T-helper 2 cell treated with Interferon-gamma antibody and Interleukin-4, amounts not matched to agents 100 ng/mL and 5 ng/mL, for 36 hours (primary cell): ENCODE data around the gene NAPA. TPM values are rescaled to one million over a fixed set of nuclear protein-coding genes. Genes with fewer than 3 reads are reported as not detected.

Experiments
- intact Hi-C: fragments of 100-400 bp; cut with micrococcal nuclease; formaldehyde crosslinking; loops from one replicate; pipeline ENCODE4 v1.15.1; 2023
- total RNA-seq: library from RNA; stranded (reverse); gene quantifications from 2 replicates; pipeline ENCODE4 v1.2.3, GENCODE V29; 2022

The NAPA gene
- total RNA-seq, 1 donor from 2014 or later: 89.2 TPM

- intact Hi-C loops: no loop called here
Measured at GRCh38 chr19:47503130-47503825, 11.6 kb downstream of the NAPA start.

DNA sequence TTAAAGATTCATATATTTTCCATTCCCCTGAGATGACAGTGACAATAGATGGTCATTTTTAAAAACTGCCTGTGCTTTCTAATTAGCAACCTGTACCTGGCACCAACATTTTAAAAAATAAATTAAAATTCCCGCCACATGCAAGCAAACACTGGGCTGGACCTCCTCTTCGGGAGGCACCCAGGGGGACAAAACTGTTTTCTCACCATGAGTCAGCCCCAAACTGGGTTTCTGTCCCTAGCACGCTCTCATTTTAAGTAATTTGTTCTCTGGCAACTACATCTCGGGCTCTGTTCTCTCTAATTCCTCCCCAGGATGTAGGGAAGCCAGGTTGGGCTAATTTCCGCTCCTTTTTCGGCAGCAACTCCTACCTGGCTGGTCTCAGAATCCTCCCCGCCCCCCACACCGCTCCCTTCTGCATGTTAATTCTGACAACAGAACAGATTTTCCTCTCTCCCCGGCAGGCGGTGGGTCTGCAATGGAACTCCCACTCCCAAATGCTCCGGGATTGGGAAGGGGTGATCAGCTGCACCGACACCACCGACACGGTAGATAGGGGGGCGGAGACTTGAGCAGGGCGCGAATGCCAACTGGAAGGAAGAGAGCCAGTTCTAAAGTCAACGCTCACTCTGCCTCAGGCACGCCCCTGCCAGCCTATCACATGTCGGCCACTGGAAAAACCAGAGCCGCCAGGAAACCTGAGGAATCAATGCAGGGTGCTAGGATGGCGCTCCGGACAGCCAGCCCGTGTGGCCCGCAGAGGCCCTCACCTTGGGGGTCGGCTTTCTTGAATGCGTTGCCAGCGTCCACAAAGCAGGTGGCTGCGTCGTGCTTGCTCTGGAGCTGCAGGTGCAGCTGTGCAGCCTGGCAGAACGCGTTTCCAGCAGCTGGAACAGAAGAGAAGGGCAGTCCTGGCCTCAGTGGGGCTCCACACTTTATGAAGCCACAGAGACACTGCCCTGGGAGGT is 14.7 kb downstream of the NAPA start:
- intact Hi-C loops: no loop called here

GRCh38 chr19:47499371-47499770 is 15.5 kb downstream of the NAPA start:
- intact Hi-C loops: no loop called here

- intact Hi-C loops: no loop called here
Measured at GRCh38 chr19:47498561-47498960, 16.3 kb downstream of the NAPA start.

GRCh38 chr19:47497821-47498520 is 16.9 kb downstream of the NAPA start:
- intact Hi-C loops: no loop called here

- intact Hi-C loops: no loop called here
Measured at GRCh38 chr19:47497050-47497766, 17.7 kb downstream of the NAPA start.

DNA sequence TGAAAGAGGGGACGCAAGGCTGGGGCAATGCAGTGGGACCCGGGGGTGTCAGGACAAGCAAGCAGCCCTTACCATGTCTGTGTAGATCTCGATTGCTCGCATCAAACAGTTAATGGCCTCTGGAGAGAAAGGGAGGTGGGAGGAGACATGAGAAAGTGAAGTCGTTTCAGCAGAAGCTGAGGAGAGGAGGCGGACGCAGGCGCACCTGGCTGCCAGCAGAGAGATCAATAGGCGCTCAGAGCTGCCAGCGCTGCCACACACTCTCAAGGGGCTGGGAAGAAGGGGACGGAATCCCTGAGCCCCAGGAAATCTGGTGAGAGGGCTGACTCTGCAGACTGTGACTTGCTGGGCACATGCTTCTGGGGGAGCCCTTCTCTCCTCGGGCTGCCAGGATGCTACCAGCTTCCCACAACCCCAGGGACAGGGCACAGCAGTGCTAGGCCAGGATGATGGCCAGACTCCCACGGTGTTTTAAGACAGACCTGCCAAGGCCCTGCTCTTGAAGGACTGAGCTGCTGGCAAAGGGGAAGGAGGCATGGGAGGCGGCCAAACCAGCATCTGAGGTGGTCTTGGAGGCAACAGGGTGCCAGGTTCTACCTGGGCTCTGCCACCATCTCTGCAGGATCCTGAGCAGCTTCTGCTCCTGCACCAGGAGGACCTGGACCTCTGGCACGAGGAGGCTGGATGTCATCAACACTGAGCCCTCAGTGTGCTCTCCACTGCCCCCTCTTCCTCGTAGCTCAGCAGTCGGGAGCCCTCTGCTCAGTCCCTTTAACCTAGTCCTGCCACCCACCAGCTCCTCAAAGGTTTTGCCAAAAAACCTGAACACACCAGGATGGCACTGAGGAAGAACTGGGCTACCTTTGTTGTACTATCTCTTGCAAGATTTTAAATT is 19.1 kb downstream of the NAPA start:
- intact Hi-C loops: no loop called here

GRCh38 chr19:47494729-47495128 is 20.1 kb downstream of the NAPA start:
- intact Hi-C loops: no loop called here

- intact Hi-C loops: no loop called here
Measured at GRCh38 chr19:47494211-47494547, 20.7 kb downstream of the NAPA start.

GRCh38 chr19:47493378-47494210 is 21.3 kb downstream of the NAPA start:
- intact Hi-C loops: no loop called here

DNA sequence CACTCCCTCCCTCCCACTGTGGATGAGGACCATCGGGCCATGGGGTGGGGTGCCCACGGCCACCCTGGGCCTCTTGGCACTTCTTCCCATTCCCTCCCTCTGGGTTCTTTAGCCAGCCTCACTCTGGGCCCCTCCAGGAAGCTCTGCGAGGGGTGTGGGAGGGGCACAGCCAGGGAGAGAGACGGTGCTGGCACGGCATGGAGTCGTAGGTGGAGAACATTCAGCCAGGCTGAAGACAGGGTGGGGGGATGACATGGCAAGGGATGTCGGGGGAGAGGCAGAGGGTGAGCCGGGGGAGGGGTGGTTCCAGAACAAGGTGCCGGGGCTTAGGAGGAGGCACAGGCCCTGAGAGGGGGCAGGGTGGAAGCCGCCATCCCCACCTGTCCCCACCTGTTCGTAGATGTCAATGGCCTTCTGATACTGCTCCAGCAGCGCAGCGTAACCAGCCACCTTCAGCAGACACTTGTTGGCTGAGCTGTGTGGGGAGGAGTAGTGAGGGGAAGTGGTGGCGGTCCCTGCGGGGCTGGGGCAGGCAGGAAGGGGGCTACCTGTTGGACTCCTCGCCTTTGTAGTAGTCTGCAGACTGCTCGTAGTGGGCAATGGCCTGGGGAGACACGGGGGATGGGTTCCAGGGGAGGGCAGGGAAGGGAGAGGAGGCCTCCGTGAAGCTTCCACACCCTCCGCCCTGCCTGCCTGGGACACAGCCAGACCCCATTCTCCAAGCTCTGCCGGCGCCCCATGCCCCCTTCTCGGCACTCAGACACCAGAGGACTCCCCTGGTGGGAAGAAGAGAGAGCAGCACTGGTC is 22.1 kb downstream of the NAPA start:
- intact Hi-C loops: no loop called here

DNA sequence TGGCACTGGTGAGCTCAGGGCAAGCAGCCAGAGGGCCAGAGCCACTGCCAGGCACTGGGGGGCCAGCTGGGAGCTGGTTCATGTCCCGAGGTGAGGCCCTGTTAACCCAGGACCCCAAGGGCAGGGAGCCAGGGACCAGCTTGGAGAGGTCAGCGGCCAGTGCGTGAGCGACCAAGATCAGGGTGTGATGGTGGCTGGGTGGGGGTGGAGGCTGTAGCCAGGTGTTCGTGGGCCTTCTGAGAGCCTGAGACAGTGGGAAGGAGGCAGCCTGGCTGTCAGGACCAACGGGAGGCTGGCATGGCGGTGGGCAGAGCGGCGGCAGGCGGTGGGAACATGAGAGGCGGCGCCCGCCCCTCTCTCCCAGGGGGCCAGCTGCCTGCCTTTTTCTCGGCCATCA is 22.7 kb downstream of the NAPA start:
- intact Hi-C loops: no loop called here

GRCh38 chr19:47491358-47492136 is 23.3 kb downstream of the NAPA start:
- intact Hi-C loops: no loop called here

DNA sequence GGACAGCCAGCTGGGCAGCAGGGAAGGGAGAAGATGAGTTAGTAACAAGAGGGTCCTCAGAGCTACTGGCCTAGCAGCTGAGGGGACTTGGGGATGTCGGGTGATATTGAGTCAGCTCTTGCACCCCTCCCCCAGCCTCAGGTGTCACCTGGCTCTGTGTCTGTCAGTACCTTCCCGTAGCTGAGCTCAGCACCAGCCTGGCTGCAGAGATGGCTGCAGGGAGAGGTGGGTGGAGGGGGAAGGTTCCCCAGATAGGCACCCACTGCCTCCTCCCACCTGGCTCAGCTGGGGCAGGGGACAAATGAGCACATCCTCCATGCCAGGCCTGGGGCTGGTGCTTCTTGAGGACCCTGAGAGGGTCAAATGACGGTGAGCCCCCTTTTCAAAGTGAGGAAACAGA is 24.0 kb downstream of the NAPA start:
- intact Hi-C loops: no loop called here

GRCh38 chr19:47490031-47490430 is 24.8 kb downstream of the NAPA start:
- intact Hi-C loops: no loop called here

DNA sequence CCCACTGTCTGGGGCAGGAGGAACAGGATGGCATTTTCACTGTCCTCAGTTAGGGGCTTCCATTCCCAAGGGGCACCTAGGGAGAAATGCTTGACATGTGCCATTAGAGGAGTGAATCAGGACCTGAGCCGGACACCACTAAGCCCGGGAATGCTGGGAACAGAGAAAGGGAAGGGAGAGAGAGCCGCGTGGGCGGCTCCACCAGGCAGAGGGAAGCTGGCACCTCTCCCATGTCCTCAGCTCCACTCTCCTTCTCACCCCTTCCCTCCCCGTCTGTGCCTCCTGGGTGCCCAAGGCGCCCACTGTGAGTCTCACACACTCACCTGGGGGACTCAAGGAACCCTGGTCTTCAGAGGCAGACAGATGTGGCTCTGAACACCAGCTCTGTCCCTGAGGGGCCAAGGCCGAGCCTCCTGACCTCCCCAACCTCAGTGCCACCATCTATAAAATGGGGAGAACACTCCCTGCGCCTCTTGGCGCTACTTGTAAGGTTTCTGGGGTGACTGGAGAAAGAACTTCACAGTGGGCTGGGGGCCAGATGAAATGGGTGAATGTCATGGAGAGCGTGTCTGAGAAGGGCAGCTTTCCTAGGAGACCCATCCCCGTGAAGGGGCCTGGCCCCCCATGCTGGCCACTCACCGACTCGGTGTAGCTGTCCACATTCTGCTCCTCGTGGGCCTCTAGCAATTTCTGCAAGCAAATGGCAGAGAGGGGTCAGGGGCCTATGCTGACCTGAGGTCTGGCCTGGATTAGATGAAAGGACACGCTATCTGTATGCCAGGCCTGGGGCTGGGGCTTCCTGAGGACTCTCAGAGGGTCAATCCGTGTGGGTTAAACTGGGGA is 25.6 kb downstream of the NAPA start:
- intact Hi-C loops: no loop called here
